BLaER1 treated with 17β-estradiol and CSF1 and Interleukin-3, amounts not matched to agents 10 nM and 100 nM (cell line): ENCODE results near the gene ARHGEF5.
A peak's percentile ranks its signal among the peaks of the same experiment; 100 is the strongest.
"Not testable (repeated sequence)": the region's sequence is repeated elsewhere in the genome, so short reads cannot be mapped to it uniquely, and the experiment has no call there.

Experiments
- H3K27ac ChIP-seq, 11 experiments: shearing (Covaris generic); formaldehyde crosslinking; 2 replicates each; pipeline ENCODE4 v1.8.1; 2022
- H3K27me3 ChIP-seq, 11 experiments: shearing (Covaris generic); formaldehyde crosslinking; 2 replicates each; pipeline ENCODE4 v1.8.1; 2022
- H3K36me3 ChIP-seq, 11 experiments: shearing (Covaris generic); formaldehyde crosslinking; 2 replicates each; pipeline ENCODE4 v1.8.1; 2022
- H3K4me1 ChIP-seq, 10 experiments: shearing (Covaris generic); formaldehyde crosslinking; 2 replicates each; pipeline ENCODE4 v1.8.1; 2022
- H3K4me2 ChIP-seq, 11 experiments: shearing (Covaris generic); formaldehyde crosslinking; 2 replicates each; pipeline ENCODE4 v1.8.1; 2022
- H3K4me3 ChIP-seq, 10 experiments: shearing (Covaris generic); formaldehyde crosslinking; 2 replicates each; pipeline ENCODE4 v1.8.1; 2022
- H3K9ac ChIP-seq, 11 experiments: shearing (Covaris generic); formaldehyde crosslinking; 2 replicates each; pipeline ENCODE4 v1.8.1; 2022
- H3K9me3 ChIP-seq, 11 experiments: shearing (Covaris generic); formaldehyde crosslinking; replicated peaks in 1 of 11; 2 replicates each; pipeline ENCODE4 v1.8.1; 2022
- H4K20me1 ChIP-seq, 11 experiments: shearing (Covaris generic); formaldehyde crosslinking; 2 replicates each; pipeline ENCODE4 v1.8.1; 2022
- Cebpa-rat ChIP-seq, 11 experiments: shearing (Covaris generic); IDR thresholded peaks; 2 replicates each; pipeline ENCODE4 v1.8.1; 2022

Gene ARHGEF5

DNA sequence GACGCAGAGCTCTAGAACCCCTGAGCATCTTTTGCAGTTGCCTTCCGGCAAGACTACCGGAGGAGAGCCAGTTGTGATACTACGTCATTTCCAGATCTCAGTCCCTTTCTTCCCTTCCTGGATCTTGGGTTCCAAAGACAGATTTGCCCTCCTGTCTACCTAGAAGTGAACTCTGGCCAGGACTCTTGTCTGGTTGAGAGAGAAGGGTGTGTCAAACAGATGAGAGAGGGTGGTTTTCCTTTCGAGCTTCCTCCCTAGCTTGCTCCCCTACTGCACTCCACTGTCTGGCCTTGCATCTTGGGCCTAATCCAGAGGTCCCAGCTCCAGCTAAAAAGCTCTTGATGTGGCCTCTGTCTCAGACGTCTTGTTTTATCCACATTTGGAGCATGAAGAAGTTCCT, 983 bp downstream of the ARHGEF5 start:
- H3K9me3 ChIP-seq, H3K27ac ChIP-seq, H3K36me3 ChIP-seq, H4K20me1 ChIP-seq, H3K4me3 ChIP-seq, H3K9ac ChIP-seq, H3K4me1 ChIP-seq, H3K4me2 ChIP-seq, H3K27me3 ChIP-seq: not testable (repeated sequence)

DNA sequence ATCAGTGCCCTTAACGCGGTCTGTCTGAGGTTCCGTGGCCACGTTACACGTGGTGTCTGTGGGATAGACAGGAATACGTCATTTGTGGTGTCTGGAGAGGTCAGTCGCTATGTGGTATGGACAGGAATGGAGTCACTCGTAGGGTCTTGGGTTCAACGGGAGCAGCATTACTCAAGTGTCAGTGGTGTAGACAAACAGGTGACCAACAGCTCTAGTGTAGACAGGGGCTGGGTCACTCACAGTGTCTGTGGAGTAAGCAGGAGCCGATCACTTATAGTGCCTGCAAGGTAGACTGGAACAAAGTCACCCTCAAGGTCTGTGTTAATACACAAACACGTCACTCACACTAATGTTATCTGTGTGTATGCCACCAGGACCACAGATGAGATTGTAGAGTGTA, 1.7 kb downstream of the ARHGEF5 start:
- not testable (repeated sequence) for H4K20me1 ChIP-seq, H3K9ac ChIP-seq, H3K4me3 ChIP-seq, H3K27me3 ChIP-seq, H3K4me2 ChIP-seq, H3K4me1 ChIP-seq, H3K9me3 ChIP-seq, H3K36me3 ChIP-seq, H3K27ac ChIP-seq

- H3K4me2 ChIP-seq, H4K20me1 ChIP-seq, H3K9ac ChIP-seq, H3K36me3 ChIP-seq, H3K4me3 ChIP-seq, H3K27me3 ChIP-seq, H3K27ac ChIP-seq, H3K9me3 ChIP-seq, H3K4me1 ChIP-seq: not testable (repeated sequence)
These were observed 6.9 kb downstream of the ARHGEF5 start for GRCh38 chr7:144362061-144362460.

- H3K4me3 ChIP-seq, H3K4me2 ChIP-seq, H4K20me1 ChIP-seq, H3K9ac ChIP-seq, H3K27me3 ChIP-seq, H3K27ac ChIP-seq, H3K4me1 ChIP-seq, H3K9me3 ChIP-seq, H3K36me3 ChIP-seq: not testable (repeated sequence)
These were observed 10.3 kb downstream of the ARHGEF5 start for GRCh38 chr7:144365523-144365922.

DNA sequence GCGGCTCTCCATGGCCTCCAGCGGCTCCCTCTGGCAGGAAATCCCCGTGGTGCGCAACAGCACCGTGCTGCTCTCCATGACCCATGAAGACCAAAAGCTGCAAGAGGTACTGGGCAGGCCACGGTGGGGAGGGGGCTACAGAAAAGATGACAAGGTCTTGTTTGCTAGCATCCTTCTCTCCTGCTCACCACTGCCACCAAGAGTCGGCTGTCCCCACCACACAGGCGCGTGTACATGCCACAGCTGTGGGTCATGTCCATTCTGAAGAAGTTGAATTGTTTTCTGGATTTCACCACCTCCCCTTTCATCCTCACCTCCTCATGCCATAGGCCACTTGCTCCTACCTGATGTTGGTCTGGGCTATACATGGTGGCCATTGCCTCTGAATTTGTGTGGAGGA, 12.0 kb downstream of the ARHGEF5 start:
- H3K9me3 ChIP-seq, H3K27me3 ChIP-seq, H3K4me3 ChIP-seq, H3K27ac ChIP-seq, H3K36me3 ChIP-seq, H3K4me1 ChIP-seq, H3K4me2 ChIP-seq, H4K20me1 ChIP-seq, H3K9ac ChIP-seq: not testable (repeated sequence)

- not testable (repeated sequence) for H3K9me3 ChIP-seq, H4K20me1 ChIP-seq, H3K4me1 ChIP-seq, H3K4me3 ChIP-seq, H3K27ac ChIP-seq, H3K27me3 ChIP-seq, H3K9ac ChIP-seq, H3K4me2 ChIP-seq, H3K36me3 ChIP-seq
These were observed 14.0 kb downstream of the ARHGEF5 start for GRCh38 chr7:144369221-144369620.

GRCh38 chr7:144378651-144379050, 23.4 kb downstream of the ARHGEF5 start:
- TF ChIP-seq Cebpa-rat (IDR thresholded peaks at IDR 0.05) = no peak
- H3K9me3 ChIP-seq = 0 out of 22 replicates have a peak, but pooled peaks cover 0 to 5% (median 0%) of the 10 kb centered on the region in 11 experiments
- no peak overlapping the region for H3K4me3 ChIP-seq
- no peak overlapping the region for H3K9ac ChIP-seq
- H3K4me2 ChIP-seq = no peak overlapping the region
- H3K4me1 ChIP-seq = peaks cover 0 to 6% (median 0%) of the 10 kb centered on the region in 10 experiments; a peak in 7 of 20 replicates
- H4K20me1 ChIP-seq = no peaks in the 10 kb centered on the region
- no peaks in the 10 kb centered on the region for H3K27me3 ChIP-seq
- H3K27ac ChIP-seq = no peak overlapping the region
- H3K36me3 ChIP-seq = no peaks in the 10 kb centered on the region; a peak in 1 of 22 replicates

- Histone ChIP-seq H3K36me3 (no peaks in the 10 kb centered on the region; a peak in 1 of 22 replicates), H3K4me3 (no peak overlapping the region), H4K20me1 (no peaks in the 10 kb centered on the region), H3K27me3 (no peaks in the 10 kb centered on the region), H3K4me2 (no peak overlapping the region), H3K4me1 (peaks cover 0 to 15% (median 3%) of the 10 kb centered on the region in 10 experiments; a peak in 8 of 20 replicates), H3K9ac (no peak overlapping the region), H3K9me3 (0 out of 22 replicates have a peak, but pooled peaks cover 0 to 5% (median 0%) of the 10 kb centered on the region in 11 experiments), H3K27ac (no peak overlapping the region)
- TF ChIP-seq Cebpa-rat (IDR thresholded peaks at IDR 0.05) = no peak
These were observed 24.7 kb downstream of the ARHGEF5 start for GRCh38 chr7:144379776-144380384.

DNA sequence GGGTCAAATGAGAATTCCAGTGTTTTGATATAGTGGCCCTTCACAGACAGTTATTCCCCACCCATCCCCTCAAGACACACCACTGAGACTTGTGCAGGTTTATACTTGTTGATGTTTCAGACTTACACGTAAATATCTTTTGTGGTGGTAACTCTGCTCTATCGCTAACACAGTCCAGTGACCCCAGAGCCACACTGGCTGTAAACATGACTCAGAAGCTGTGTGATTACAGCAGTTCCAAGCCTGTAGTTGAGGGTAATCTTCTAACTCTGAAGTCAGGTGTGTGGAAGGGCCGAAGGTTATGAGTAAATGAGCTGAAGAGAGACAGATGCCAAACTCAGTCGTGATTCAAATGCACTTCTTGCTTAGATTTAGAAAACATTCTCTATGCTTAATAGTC, 28.9 kb downstream of the ARHGEF5 start:
- no peak for TF ChIP-seq Cebpa-rat (IDR thresholded peaks at IDR 0.05)
- Histone ChIP-seq H3K4me1 (peaks cover 0 to 15% (median 3%) of the 10 kb centered on the region in 10 experiments; a peak in 8 of 20 replicates), H4K20me1 (no peaks in the 10 kb centered on the region), H3K9me3 (no peaks in the 10 kb centered on the region), H3K36me3 (no peaks in the 10 kb centered on the region; a peak in 1 of 22 replicates), H3K27me3 (no peaks in the 10 kb centered on the region), H3K4me2 (peak overlapping the region in 5 of 11 experiments; percentile 3 to 35 (median 30); a peak in 4 of 22 replicates), H3K27ac (no peak overlapping the region), H3K4me3 (no peak overlapping the region), H3K9ac (no peak overlapping the region)

DNA sequence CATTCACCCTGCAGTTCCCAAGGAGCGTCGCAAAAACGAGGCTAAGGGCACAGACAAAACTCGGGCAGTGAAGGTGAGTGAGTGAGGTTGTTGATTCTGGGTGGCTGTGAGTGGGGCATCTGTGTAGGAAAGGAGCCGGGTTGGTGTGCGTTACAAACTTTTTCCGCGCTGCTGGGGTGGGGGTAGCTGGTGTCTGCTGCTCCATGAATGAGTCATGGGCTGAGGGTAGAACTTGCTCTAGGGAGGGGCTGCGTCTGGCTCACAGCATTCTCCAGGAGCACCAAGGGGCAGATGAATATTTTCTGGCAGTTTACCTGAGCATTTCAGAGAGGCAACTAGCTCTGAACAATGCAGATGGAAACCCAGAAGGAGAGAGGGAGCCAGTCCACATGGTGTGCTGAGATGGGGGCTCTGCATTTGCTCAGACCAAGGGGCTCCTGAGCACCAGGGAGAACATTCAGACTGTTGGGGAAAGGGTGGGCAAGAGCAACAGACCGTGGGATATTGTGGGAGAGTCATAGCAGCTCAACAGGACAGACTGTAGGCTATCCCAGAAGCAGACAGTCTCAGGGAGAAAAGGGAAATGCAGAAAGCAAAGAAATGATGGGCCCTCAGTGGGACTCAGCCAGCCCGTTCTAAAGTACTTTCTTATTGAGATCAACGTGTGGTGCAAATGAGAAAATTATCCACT, 29.5 kb downstream of the ARHGEF5 start:
- Histone ChIP-seq H3K4me1 (peaks cover 0 to 15% (median 3%) of the 10 kb centered on the region in 10 experiments; a peak in 8 of 20 replicates), H3K4me2 (peak overlapping the region in 1 of 11 experiments; percentile 34; a peak in 1 of 22 replicates), H3K27ac (no peak overlapping the region), H3K36me3 (no peaks in the 10 kb centered on the region; a peak in 1 of 22 replicates), H4K20me1 (no peaks in the 10 kb centered on the region), H3K4me3 (no peak overlapping the region), H3K9me3 (no peaks in the 10 kb centered on the region), H3K27me3 (no peaks in the 10 kb centered on the region), H3K9ac (no peak overlapping the region)
- TF ChIP-seq Cebpa-rat (IDR thresholded peaks at IDR 0.05) = no peak
